Measurements from ENCODE around the gene HSBP1L1.

DNA sequence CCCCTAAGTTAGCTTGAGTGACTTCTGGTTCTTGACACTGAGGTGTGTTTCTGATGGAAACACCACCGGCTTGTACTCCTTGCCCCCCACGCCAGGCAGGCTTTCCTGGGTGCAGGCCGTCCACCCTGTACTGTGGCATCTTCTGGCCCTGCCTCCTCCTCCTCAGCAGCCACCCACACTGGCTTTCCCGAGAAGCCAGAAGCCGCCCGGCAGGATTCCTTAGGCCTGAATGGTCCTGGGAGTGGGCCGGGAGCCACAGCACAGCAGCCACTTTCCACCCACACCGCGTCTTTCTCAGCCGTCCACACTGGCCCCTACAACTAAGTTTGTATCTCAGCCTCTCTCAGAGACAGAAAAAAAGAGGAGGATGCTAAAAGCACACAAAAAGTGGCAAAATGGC lies 2.1 kb upstream of the HSBP1L1 start:
- TF ChIP-seq, protein P1, sequence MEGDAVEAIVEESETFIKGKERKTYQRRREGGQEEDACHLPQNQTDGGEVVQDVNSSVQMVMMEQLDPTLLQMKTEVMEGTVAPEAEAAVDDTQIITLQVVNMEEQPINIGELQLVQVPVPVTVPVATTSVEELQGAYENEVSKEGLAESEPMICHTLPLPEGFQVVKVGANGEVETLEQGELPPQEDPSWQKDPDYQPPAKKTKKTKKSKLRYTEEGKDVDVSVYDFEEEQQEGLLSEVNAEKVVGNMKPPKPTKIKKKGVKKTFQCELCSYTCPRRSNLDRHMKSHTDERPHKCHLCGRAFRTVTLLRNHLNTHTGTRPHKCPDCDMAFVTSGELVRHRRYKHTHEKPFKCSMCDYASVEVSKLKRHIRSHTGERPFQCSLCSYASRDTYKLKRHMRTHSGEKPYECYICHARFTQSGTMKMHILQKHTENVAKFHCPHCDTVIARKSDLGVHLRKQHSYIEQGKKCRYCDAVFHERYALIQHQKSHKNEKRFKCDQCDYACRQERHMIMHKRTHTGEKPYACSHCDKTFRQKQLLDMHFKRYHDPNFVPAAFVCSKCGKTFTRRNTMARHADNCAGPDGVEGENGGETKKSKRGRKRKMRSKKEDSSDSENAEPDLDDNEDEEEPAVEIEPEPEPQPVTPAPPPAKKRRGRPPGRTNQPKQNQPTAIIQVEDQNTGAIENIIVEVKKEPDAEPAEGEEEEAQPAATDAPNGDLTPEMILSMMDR (conservative IDR thresholded peaks at IDR 0.05; ENCODE audit: low read depth, low read length), result no peak
- TF ChIP-seq EZH2 (IDR thresholded peaks at IDR 0.05; ENCODE audit: borderline replicate concordance, low read depth, low read length, poor library complexity, severe bottlenecking), result no peak

Data from A673 (cell line).